ENCODE data around the gene DDX39A.

DDX39A gene

DNA sequence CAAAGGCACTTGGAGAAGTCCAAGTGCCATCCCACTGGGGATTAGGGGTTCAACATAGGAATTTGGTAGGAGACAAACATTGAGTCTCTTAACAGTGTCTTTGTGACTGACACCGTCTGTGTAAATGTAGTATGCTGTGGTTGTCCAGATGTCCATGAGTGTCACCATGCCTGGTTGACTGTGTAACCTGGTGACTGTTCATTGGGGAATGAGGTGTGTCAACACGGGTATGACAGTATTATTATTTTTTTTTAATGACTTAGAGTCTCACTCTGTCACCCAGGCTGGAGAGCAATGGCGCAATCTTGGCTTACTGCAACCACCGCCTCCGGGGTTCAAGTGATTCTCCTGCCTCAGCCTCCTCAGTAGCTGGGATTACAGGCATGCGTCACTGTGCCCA, 30.2 kb upstream of the DDX39A start:
- Histone ChIP-seq H3K4me3 (ENCODE audit: low read depth in 1 of 5, low read length in 5 of 5) (no peak overlapping the region), H3K9me3 (ENCODE audit: control insufficient read depth in 5 of 5, low read length in 5 of 5) (no peaks in the 10 kb centered on the region), H3K9ac (ENCODE audit: low read length in 5 of 5) (no peak overlapping the region), H3K27me3 (ENCODE audit: control insufficient read depth in 5 of 5, insufficient read depth in 4 of 5, low read length in 5 of 5) (no peaks in the 10 kb centered on the region), H3K4me1 (ENCODE audit: control insufficient read depth in 5 of 5, insufficient read depth in 5 of 5, low read length in 5 of 5) (no peaks in the 10 kb centered on the region), H3K27ac (ENCODE audit: low read depth, low read length) (no peak overlapping the region), H3K36me3 (ENCODE audit: control insufficient read depth in 5 of 5, insufficient read depth in 5 of 5, low read length in 5 of 5) (peaks cover 0 to 84% (median 69%) of the 10 kb centered on the region in 5 donors)

DNA sequence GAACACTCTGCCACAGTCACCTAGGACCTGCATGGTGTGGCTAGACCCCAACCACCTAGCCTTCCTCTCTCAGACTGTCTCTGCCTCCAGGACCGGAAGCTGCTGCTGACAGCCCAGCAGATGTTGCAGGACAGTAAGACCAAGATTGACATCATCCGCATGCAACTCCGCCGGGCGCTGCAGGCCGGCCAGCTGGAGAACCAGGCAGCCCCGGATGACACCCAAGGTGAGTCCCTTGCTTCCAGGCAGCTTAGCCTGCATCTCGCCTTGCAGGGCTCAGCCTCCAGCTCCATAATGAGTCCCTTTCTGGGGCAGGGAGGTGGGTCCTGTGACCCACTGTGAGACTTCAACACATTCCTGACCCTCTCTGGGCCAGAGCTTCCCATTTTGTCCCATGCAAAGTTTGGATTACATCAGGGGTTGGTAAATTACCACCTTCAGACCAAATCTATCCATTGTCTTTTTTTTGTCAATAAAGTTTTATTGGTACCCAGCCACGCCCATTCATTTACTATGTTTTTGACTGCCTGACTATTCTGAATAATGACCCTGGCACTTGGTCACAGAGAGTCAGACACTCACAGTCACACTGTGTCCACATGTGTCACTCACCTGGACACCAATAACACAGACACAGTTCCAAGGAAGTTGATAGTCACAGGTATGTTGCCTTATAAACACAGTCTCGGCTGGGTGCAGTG, 27.3 kb upstream of the DDX39A start:
- H3K27ac ChIP-seq (ENCODE audit: low read depth, low read length) = no peak overlapping the region
- peaks cover 0 to 93% (median 81%) of the 10 kb centered on the region in 5 donors for H3K36me3 ChIP-seq (ENCODE audit: control insufficient read depth in 5 of 5, insufficient read depth in 5 of 5, low read length in 5 of 5)
- no peak overlapping the region for H3K4me3 ChIP-seq (ENCODE audit: low read depth in 1 of 5, low read length in 5 of 5)
- peaks cover 0 to 2% (median 0%) of the 10 kb centered on the region in 5 donors for H3K4me1 ChIP-seq (ENCODE audit: control insufficient read depth in 5 of 5, insufficient read depth in 5 of 5, low read length in 5 of 5)
- no peaks in the 10 kb centered on the region for H3K27me3 ChIP-seq (ENCODE audit: control insufficient read depth in 5 of 5, insufficient read depth in 4 of 5, low read length in 5 of 5)
- H3K9me3 ChIP-seq (ENCODE audit: control insufficient read depth in 5 of 5, low read length in 5 of 5) = no peaks in the 10 kb centered on the region
- H3K9ac ChIP-seq (ENCODE audit: low read length in 5 of 5) = no peak overlapping the region

- H3K4me1 ChIP-seq (ENCODE audit: control insufficient read depth in 5 of 5, insufficient read depth in 5 of 5, low read length in 5 of 5) = peaks cover 3 to 28% (median 24%) of the 10 kb centered on the region in 5 donors
- no peak overlapping the region for H3K27ac ChIP-seq (ENCODE audit: low read depth, low read length)
- H3K27me3 ChIP-seq (ENCODE audit: control insufficient read depth in 5 of 5, insufficient read depth in 4 of 5, low read length in 5 of 5) = no peaks in the 10 kb centered on the region
- no peaks in the 10 kb centered on the region for H3K9me3 ChIP-seq (ENCODE audit: control insufficient read depth in 5 of 5, low read length in 5 of 5)
- H3K36me3 ChIP-seq (ENCODE audit: control insufficient read depth in 5 of 5, insufficient read depth in 5 of 5, low read length in 5 of 5) = peaks cover 0 to 71% (median 60%) of the 10 kb centered on the region in 5 donors
- no peak overlapping the region for H3K9ac ChIP-seq (ENCODE audit: low read length in 5 of 5)
- H3K4me3 ChIP-seq (ENCODE audit: low read depth in 1 of 5, low read length in 5 of 5) = no peak overlapping the region
Measured at GRCh38 chr19:14443632-14444216, 24.6 kb upstream of the DDX39A start.

DNA sequence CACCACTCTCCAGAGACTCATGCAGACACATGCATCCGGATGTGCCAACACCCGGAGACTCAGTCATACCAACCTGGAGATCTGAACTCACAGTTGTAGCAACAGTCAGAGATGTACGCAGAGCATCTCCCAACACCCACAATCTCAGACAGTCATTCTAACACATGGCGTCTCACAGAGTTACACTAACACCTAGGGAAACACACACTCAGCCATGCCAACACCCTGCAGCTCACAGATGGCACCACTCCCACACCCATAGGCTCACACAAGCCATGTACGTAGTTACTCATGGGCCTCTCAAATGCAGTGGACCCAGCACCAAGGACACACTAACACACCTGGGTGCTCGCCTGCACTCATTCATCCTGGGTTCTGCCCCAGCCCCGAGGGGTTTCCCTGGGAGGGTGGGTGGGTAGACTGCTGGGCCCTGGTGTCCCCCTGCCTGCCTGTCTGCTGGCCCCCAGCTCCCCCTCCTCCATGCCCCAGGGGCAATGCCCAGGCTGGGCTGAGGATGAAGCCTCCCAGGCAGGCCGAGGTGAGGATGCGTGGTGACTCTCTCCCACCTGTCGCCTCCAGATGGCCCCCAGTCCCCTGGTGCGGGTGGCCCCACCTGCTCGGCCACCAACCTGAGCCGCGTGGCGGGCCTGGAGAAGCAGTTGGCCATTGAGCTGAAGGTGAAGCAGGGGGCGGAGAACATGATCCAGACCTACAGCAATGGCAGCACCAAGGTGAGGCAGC, 23.9 kb upstream of the DDX39A start:
- Histone ChIP-seq H3K36me3 (ENCODE audit: control insufficient read depth in 5 of 5, insufficient read depth in 5 of 5, low read length in 5 of 5) (peaks cover 0 to 64% (median 53%) of the 10 kb centered on the region in 5 donors), H3K27me3 (ENCODE audit: control insufficient read depth in 5 of 5, insufficient read depth in 4 of 5, low read length in 5 of 5) (no peaks in the 10 kb centered on the region), H3K4me1 (ENCODE audit: control insufficient read depth in 5 of 5, insufficient read depth in 5 of 5, low read length in 5 of 5) (peaks cover 3 to 31% (median 24%) of the 10 kb centered on the region in 5 donors), H3K27ac (ENCODE audit: low read depth, low read length) (no peak overlapping the region), H3K4me3 (ENCODE audit: low read depth in 1 of 5, low read length in 5 of 5) (no peak overlapping the region), H3K9me3 (ENCODE audit: control insufficient read depth in 5 of 5, low read length in 5 of 5) (no peaks in the 10 kb centered on the region), H3K9ac (ENCODE audit: low read length in 5 of 5) (no peak overlapping the region)

DNA sequence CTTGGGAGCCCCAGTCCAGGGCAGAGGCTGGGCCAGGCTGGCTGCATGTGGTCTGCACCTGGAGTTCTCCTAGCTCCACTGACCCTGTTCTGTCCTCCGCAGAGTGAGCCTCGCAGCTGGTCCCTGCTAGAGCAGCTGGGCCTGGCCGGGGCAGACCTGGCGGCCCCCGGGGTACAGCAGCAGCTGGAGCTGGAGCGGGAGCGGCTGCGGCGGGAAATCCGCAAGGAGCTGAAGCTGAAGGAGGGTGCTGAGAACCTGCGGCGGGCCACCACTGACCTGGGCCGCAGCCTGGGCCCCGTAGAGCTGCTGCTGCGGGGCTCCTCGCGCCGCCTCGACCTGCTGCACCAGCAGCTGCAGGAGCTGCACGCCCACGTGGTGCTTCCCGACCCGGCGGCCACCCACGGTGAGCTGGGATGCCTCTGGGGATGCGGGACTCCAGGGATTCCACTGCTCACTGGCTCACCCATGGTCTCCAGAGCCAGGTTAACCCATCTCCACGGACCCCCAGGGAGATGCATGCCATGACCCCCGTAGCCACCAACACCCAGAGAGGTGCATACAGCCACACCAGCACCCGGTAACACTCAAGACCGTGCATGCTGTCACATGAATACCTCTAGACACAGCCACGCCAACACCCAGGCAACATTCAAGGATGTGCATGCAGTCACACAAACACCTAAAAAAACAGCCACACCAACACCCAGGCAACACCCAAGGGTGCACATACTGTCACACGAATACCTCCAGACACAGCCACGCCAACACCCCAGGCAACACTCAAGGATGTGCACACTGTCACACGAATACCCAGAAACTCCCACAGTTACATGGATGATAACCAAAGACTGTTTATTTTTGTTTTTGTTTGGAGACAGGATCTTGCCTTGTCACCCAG, 22.1 kb upstream of the DDX39A start:
- Histone ChIP-seq H3K9ac (ENCODE audit: low read length in 5 of 5) (peak overlapping the region in 1 of 5 donors; percentile 7), H3K4me3 (ENCODE audit: low read depth in 1 of 5, low read length in 5 of 5) (peak overlapping the region in 1 of 5 donors; percentile 55), H3K27me3 (ENCODE audit: control insufficient read depth in 5 of 5, insufficient read depth in 4 of 5, low read length in 5 of 5) (no peaks in the 10 kb centered on the region), H3K36me3 (ENCODE audit: control insufficient read depth in 5 of 5, insufficient read depth in 5 of 5, low read length in 5 of 5) (peaks cover 0 to 47% (median 41%) of the 10 kb centered on the region in 5 donors), H3K27ac (ENCODE audit: low read depth, low read length) (no peak overlapping the region), H3K9me3 (ENCODE audit: control insufficient read depth in 5 of 5, low read length in 5 of 5) (no peaks in the 10 kb centered on the region), H3K4me1 (ENCODE audit: control insufficient read depth in 5 of 5, insufficient read depth in 5 of 5, low read length in 5 of 5) (peaks cover 3 to 38% (median 24%) of the 10 kb centered on the region in 5 donors)

GRCh38 chr19:14440049-14440448, 20.9 kb upstream of the DDX39A start:
- Histone ChIP-seq H3K27ac (ENCODE audit: low read depth, low read length) (peak overlapping the region; percentile 30), H3K36me3 (ENCODE audit: control insufficient read depth in 5 of 5, insufficient read depth in 5 of 5, low read length in 5 of 5) (peaks cover 0 to 40% (median 33%) of the 10 kb centered on the region in 5 donors), H3K9ac (ENCODE audit: low read length in 5 of 5) (peak overlapping the region in 4 of 5 donors; percentile 7 to 57 (median 44)), H3K9me3 (ENCODE audit: control insufficient read depth in 5 of 5, low read length in 5 of 5) (no peaks in the 10 kb centered on the region), H3K4me1 (ENCODE audit: control insufficient read depth in 5 of 5, insufficient read depth in 5 of 5, low read length in 5 of 5) (peaks cover 3 to 44% (median 32%) of the 10 kb centered on the region in 5 donors), H3K4me3 (ENCODE audit: low read depth in 1 of 5, low read length in 5 of 5) (peak overlapping the region in 4 of 5 donors; percentile 32 to 55 (median 37)), H3K27me3 (ENCODE audit: control insufficient read depth in 5 of 5, insufficient read depth in 4 of 5, low read length in 5 of 5) (no peaks in the 10 kb centered on the region)

DNA sequence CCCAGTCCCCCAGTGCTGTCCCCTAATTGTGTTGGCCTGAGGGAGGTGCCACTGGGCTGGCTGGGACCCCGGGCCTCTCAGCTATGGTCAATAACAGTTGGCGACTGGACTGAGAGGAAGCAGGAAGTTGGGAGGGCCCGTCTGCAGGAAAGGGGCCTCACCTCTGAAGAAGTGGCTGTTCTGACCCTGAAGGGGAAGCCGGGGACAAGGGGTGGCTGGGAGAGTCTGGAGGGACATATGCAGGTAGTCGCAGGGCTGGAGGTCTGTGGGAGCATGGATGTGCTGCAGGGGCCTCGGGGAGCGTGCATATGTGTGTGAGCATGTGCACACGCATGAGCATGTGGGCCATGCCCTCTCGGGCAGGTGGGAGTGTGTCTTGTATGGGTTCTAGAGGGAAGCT, 19.9 kb upstream of the DDX39A start:
- peaks cover 0 to 30% (median 23%) of the 10 kb centered on the region in 5 donors for H3K36me3 ChIP-seq (ENCODE audit: control insufficient read depth in 5 of 5, insufficient read depth in 5 of 5, low read length in 5 of 5)
- no peak overlapping the region for H3K9ac ChIP-seq (ENCODE audit: low read length in 5 of 5)
- H3K27ac ChIP-seq (ENCODE audit: low read depth, low read length) = no peak overlapping the region
- H3K4me3 ChIP-seq (ENCODE audit: low read depth in 1 of 5, low read length in 5 of 5) = no peak overlapping the region
- no peaks in the 10 kb centered on the region for H3K27me3 ChIP-seq (ENCODE audit: control insufficient read depth in 5 of 5, insufficient read depth in 4 of 5, low read length in 5 of 5)
- H3K9me3 ChIP-seq (ENCODE audit: control insufficient read depth in 5 of 5, low read length in 5 of 5) = no peaks in the 10 kb centered on the region
- H3K4me1 ChIP-seq (ENCODE audit: control insufficient read depth in 5 of 5, insufficient read depth in 5 of 5, low read length in 5 of 5) = peaks cover 6 to 55% (median 43%) of the 10 kb centered on the region in 5 donors

GRCh38 chr19:14437578-14438140, 18.5 kb upstream of the DDX39A start:
- Histone ChIP-seq H3K27ac (ENCODE audit: low read depth, low read length) (no peak overlapping the region), H3K4me1 (ENCODE audit: control insufficient read depth in 5 of 5, insufficient read depth in 5 of 5, low read length in 5 of 5) (peaks cover 6 to 64% (median 51%) of the 10 kb centered on the region in 5 donors), H3K36me3 (ENCODE audit: control insufficient read depth in 5 of 5, insufficient read depth in 5 of 5, low read length in 5 of 5) (peaks cover 0 to 17% (median 9%) of the 10 kb centered on the region in 5 donors), H3K27me3 (ENCODE audit: control insufficient read depth in 5 of 5, insufficient read depth in 4 of 5, low read length in 5 of 5) (no peaks in the 10 kb centered on the region), H3K4me3 (ENCODE audit: low read depth in 1 of 5, low read length in 5 of 5) (no peak overlapping the region), H3K9ac (ENCODE audit: low read length in 5 of 5) (no peak overlapping the region), H3K9me3 (ENCODE audit: control insufficient read depth in 5 of 5, low read length in 5 of 5) (no peaks in the 10 kb centered on the region)
